Fibroblast of the conjunctiva (primary cell): ENCODE data around the gene NEURL4.

Experiments used
- DNase-seq: peaks from one replicate; pipeline ENCODE4 v3.0.0-alpha.2; 2010; ENCODE audit warnings: low read depth

NEURL4 gene

DNA sequence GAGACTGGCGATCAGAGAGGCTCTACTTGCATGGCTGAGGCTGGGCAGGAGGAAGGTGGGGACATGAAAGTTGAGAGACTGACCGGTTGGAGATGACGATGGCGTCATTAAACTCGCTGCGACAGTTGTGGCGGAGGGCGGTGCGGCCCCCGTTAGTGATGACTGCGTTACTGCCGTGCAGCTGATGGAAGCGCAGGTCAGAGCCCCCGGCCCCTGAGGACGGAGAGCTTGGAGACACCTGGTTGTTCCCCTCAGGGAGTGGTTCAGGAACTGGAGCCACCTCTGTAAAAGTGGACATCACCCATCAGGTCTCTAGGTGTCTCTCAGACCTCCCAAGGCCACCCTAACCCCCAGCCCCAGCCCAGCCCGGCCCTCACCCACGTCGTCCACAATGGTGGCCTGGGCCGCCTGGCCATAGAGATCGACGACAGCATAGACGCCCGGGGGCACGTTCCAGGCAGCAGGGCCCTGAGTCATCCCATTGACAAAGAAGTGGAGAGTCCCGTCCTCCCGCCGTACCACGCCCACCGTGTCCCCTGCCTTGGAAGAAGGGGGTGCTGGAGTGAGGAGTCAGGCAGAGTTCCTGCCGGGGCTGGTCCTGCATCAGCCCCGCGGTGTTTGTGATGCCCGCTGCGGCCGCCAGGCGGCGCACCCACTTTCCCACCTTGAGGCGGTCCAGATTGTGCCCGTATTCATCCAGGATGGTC is 5.3 kb downstream of the NEURL4 start:
- no peak for DNase-seq

DNA sequence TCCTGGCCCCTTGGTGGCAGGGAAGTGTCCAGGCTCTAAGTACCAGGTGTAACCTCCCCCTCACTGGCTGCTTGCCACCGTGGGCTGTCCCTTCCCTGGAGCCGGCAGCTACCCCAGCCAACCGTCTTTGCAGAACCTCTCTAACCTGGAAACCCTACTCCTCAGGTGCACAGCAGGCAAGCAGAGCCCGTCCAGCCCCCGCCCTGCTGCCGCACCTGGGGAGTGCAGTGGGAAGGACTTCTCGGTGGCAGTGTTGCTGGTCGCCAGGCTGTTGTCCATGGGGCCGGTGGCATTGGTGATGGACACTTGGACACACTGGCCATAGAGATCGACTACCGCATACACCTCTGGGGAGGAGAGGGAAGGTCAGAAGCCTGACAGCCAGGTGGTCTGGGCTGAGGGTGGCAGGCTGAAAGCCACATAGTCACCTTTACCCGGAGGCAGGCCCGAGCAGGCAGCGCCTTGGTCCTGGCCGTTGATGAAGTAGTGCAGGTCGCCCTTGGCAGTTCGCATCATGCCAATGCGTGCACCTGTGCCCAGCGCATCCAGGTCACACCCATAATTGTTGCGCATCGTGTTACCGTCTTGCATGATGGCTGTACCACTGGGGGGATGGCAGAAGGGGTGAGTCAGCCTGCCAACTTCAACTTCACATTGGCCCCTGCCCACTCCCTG is 6.5 kb downstream of the NEURL4 start:
- no peak for DNase-seq

DNA sequence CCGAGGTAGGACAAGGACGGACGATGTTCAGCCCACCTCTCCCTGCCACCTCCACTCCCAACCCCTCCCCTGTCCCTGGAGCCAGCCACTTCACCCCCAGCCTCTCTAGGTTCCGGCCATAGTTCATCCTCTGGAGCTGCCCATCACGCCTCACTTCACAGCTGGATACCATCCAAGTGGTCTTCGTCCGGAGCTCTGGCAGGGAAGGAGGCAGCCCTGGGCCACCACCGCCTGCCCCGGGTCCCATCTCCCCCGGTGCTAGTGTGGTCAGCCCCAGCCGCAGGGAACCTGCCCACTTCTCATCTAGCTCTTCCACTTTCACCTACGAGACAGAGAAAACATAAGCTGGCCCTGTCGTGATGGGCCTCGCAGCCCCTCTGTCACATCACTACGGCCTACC is 7.7 kb downstream of the NEURL4 start:
- DNase-seq, result no peak

DNA sequence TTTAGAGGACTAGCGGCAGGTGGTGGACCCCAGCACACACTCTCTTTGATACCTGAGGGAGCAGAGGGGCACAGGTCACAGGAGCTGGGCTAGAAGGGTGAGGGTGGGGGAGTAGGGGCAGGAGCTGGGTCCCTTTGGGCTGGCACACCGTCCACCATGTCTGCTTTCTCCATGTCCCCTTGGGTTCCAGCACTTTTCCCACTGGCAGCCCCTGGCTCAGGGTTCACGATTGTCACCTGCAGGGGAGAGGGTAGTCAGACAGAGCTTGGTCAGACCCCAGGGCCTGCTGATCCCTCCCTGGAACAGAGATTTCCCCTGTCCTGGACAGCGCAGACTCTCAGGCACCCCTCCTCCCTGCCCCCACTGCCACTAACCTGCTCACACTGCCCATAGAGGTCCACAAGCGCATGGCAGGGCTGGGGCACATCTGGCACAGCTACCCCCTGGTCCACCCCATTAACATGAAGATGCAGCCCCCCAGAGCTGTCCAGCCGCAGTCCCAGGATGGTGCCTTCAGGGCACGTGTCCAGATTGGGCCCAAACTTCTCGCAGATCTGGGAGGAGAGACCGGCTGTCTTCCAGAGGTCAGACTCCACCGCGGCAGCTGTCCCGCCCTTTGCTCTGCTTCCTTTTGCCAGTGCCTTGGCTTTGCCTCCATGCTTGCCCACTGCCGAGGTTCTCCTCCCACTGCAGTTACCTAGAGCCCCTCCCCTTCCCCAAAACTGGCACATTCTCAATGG is 10.8 kb downstream of the NEURL4 start:
- DNase-seq, result no peak

DNA sequence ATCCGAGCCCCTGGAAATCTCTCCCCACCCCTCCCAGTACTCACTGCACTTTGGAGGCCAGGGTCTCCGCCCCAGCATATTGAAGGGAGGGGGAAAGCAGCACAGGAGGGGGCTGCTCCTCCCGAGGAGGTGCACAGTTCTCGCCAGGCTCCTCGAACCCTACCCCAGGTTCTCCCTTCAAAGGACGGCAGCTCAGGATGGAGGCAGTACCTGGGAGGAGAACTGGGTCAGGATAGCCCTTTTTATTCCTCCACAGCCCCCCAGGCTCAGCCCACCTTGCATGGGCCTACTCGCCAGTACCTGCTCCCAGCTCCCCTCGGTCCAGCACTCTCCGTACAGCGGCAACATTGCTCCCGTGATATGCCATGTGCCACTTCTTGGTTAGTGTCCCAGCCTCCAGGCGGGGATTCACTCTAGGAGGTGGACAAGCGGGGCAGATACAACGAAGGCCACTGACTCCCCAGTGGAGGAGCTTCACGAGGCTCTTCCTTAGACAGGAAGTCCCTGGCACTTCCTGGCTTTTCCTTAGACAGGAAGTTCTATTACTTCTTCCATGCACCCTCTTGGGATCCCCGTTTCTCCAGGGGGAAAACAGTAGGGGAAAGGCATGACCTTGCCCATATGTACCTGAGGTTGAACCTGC is 11.9 kb downstream of the NEURL4 start:
- no peak for DNase-seq

DNA sequence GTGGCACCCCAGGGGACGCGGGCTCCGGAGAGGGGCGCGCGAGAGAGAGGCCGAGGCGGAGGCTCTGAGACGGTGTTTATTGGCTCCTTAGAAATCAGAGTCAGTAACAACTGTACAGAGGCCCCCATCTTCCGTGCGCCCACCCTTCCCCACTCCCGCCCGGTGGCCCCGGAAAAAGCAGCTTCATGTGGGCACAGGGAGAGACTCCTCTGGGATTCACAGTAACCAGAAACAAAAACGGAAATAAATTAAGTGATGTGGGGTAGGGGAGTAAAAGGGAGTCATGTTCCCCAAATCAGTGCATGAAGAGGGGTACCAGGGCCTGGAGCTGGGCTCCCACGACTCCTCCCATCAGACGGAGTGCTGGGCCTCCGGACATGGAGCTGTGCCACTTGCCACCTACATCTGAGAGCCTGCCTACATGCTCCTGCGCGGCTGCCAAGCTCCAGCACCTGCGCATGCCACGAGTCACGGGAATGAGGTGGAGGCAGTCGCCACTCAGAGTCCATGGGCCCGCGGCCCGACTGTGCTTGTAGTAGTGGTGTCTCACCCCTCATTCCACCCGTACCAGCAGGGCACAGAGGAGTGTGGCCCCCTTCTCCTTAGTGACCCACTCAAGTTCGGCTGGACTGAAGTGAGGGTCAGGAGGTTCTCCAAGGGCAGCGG is 13.4 kb downstream of the NEURL4 start:
- DNase-seq, result no peak

DNA sequence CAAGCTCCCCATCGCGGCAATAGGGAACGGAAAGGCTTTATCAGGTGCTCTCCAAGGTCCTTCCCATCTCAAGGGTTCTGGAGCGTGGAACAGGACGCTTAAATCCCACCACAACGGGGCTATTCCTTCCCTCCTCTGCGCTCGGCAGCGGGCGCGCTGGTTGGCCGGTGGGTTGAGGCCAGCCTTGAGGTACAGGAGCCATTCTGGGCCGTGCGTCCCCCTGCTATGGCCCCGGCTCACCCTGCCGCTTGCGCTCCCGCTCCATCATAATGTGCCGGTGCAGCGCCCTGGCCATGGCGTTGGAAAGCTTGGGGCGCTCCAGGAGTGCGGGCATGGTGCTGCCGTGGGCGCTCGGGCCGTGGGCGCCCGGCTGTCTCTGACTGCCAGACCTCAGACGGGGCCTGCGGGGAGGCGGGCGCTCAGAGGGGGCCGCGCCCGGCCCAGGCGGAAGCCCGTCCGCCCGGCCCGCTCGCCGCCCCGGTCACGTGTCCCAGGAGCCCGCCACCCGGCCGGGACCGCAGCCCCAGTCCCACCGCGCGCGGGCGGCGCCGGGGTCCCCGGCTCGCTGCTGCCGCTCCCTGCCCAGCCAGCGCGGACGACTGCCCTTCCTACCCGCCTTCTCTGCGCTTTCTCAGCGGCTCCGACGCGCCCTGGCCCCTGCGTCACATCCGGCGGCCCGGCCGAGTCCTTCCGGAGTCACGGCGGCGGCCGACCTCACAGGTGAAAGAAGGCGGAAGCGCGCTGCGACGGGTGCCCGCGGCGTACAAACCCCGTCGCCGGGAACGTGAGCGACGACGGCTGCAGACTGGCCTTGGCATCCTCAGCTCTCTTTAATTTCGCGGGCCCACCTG is 14.2 kb downstream of the NEURL4 start, which contains the start of gene GPS2:
TSS of gene GPS2 (minus strand) at position 642 of the 851 bp plus-strand sequence. CDS start at position 334, 308 bp downstream.
- DNase-seq, result peak; percentile 43

DNA sequence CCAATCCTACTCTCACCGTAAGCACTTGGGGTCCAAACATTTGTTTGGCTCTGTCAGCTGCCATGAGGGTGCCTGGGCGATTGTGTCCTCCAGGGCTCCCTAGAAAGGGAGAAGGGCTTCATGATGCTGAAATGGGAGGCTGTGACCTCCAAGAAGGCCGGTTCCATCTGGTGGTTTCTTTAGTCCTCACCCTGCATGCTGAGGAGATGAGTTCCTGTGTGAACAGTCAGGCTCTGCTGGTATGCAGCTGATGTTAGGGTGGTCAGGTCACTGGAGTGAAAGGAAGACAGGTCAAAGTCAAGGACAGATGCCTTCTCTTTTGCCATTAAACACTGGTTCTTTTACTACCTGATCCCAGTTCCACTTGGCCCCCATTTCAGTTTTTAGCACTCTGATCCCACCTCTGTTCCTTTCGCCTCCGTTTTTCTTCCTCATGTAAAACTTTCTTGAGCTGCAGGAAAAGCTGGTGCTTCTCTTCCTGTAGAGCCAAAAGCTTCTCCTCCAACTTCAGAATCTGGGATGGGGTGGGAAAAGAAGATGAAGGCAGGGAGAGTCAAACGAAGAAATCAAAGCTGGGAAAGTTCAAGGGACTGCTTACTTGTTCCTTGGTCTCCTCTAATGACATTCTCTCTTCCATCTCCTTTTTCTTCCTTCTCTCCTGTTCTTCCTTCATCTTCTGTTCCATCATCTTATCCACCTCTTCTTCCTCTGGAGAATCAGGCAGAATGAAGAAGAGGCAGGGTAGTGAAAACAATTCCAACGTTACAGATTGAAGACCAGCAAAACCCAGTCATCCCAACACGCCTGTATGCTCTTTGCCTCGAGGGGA is 15.0 kb downstream of the NEURL4 start:
- DNase-seq, result no peak

DNA sequence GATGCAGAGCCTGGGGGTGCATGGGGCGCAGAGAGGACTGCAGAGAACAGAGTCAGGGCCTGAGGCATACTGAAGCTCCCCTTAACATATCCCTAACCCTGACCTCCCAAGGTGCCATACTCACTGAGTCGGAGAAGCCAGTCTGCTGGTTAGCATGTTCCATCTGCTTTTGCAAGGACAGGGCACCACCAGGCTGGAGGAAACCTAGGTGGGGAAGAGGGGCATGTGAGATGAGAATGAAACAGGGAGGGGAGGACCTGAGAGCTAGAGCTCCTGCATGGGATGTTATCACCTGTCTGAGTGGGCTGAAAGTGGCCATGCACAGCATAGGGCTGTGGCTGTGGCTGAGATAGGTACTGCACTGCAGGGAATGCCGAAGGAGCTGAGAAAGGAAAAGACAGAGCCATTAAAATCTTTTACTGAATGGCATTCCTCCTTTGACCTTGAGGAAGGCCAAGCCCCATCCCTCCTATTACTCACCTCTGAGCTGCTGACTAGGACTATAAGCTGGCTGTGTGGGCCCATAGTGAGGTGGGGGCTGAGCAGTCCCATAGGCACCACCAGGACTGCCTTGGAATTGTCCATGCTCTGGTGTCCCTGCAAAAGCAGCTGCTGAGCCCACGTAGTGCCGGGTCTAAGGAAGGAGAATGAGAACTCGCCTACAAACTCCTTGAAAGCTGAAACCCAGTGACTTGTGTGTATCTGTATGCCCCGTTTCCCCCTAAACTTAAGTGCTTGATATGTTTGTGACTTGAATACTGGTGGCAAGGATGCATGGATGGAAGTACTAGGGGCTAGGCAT is 15.8 kb downstream of the NEURL4 start:
- DNase-seq, result no peak

DNA sequence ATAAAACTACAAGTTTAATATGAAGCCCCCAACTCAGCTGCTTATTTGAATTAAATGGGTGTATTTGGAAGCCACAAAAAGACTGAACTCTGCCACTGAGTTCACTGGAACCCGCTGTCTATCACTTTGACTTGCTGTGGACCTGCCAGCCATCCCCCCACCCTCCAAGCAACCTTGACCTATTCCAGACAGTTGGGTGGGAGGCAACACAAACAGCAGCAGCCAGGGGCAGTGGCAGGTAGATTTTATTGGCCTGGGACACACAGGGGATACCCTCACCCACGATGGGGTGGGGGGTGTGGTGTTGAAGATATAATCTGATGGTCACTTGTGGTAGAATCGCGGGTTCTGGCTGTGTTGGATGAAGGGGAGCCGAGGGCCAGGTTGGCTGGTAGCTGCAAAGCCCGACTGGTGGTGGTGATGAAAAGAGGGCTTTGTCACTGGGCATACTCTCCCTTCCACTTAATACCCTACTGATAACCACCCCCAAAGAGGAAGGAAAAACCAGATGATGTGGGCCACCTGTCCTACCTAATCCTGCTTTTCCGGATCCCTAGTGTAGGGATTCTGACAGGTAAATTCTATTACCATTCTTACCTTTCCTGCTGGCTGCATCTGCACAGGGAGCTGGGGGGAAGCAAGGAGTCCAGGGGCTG is 16.6 kb downstream of the NEURL4 start:
- DNase-seq, result no peak

DNA sequence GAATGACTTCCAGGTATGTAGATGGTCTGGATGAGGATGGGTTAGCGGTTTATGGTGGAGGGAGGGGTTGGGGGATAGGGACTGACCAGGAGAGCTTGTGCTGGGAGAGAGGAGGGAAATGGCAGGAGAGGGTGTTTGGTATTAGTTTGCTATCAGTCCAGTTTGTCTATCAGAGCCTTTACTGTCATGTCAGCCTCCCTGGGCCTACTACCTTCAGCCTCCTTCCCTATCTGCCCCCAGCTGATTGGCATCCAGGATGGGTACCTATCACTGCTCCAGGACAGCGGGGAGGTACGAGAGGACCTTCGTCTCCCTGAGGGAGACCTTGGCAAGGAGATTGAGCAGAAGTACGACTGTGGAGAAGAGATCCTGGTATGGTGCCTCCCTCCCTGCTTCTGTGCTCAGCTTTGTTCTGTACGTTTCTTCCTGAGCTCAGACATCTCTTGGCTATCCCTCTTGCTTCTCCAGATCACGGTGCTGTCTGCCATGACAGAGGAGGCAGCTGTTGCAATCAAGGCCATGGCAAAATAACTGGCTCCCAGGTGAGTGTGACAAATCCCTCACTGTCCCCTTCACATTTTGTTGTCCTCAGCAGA is 17.9 kb downstream of the NEURL4 start:
- DNase-seq, result no peak

DNA sequence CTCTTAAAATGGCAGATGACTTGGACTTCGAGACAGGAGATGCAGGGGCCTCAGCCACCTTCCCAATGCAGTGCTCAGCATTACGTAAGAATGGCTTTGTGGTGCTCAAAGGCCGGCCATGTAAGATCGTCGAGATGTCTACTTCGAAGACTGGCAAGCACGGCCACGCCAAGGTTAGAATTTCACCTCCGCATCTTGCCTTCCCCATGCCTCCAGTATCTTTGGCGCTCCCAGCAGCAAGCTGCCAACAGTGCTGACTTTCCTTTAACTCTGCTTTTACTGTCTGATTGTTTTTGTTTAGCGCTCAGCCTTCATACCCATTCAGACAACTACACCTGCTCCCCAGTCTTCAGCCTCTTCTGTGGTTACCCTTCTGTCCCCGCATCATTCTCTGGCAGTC is 19.5 kb downstream of the NEURL4 start:
- no peak for DNase-seq

DNA sequence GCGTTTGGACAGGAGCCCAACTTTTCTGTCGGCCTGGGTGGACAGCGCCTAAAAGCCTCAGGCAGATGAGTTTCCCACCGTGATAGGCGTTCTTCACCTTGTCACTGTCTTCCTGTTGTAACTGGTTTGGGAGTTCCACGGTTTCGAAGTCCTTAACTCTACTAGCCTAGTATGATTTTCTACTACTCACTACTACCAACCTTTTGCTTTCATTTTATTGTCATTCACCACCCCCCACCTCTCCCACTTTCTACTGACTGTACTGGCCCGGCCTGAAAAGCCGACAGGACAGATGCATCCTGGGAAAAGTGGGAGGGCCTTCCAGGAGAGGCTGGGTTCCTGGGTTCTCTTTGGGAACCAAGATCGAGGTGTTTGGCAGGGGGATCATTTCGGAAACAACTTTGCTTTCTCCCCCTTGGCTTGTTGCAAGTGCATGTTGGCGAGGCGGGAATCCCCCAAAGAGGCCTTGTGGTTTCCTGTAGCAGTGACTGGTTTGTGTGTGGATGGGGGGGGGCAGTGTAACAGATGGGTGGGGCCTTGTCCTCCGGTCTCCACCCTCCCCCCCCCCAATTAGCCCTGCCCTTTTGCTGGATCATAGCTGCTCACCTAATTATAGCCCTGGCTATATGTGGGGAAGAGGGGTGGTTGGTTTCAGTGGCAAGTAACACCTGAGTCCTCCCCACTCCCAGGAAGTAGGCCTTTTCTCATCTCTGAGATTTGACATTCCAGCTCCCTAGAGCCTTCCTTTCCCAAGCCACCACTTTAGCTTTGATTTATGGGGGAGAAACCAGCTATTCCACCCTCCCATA is 20.3 kb downstream of the NEURL4 start:
- peak; percentile 54 for DNase-seq

DNA sequence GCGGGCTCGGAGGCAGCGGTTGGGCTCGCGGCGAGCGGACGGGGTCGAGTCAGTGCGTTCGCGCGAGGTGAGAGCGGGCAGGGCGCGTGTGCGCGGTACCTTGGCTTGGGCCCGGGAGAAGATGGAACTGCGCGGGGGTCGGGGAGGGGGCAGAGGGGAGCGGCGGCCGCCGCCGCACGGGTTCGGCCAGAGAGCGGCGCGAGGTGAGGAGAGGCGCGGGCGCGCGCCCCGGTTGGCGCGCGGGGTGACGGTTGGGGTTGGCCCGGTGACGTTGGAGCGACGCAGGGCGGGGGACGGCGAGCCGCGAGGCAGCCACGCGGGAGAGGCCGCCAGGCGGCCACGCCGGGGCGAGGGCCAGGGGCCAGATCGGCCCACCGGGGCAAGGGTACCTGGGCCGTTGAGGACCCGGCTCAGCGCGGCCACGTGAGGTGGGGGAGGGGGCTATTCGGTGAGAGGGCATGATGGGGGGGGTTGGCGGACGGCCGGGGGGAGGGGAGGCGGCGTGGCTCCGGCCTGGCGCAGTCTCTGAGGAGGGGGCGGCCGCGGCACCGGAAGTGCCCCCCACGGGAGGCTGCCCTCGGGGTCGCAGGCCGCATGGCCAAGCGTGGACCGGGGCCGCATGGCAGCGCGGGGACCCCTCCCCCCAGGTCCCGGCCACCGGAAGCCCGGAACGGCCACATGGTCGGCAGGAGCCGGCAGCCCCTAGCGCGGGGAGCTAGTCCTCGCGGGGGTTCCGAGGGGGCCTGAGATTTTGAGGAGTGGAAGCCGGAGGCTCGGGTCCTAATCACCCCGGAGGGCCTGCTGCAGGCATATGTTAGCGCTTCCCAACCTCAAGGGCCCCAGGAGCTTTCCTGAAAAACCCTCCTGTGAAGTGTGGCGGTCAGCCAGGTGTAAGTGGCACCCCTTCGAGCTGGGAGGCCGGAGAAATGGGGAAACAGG is 21.2 kb downstream of the NEURL4 start:
- DNase-seq, result no peak

DNA sequence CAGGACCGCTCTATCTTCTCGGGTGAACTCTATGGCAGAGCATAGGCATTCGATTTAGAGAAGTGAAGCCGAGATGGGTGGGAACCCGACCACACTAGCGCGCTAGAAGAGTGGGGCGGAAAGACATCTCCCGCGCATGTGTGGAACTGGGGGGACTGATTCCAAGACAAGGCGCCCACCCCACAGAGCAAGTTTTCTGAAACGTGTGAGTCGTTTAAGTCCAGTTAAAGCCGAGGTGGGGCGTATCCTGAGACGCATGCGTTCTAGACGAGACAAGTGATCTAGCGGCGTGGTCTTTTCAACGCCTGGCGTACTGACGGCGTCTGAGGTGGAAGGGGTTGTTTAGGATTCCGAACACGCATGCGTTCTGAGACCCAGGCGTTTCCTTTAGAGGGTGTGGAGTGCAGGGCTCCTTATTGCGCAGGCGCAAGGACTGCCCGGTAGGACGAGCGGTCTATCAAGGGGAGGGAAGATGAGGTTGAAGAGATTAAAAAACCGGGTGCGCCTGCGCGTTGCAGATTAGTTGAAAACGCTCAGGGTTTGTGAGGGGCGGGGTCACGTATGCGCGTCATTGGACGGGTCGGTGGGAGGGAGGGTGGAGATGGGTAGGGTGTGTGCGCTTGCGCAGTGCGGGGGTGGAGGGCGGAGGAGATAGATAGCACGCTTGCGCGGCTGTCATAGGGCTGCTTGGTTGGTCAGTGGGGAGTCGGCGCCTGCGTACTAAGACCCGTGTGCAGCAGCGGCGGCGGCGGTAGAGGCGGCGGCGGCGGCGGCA is 22.0 kb downstream of the NEURL4 start, which contains the start of gene EIF5A:
TSS of gene EIF5A (plus strand) at position 718 of the 775 bp plus-strand sequence. CDS start 2,008 bp downstream, outside the sequence.
- DNase-seq, result peak; percentile 100
